RKO (cell line): ENCODE results near the gene TBC1D14.

Source experiments
- DNase-seq: peaks from one replicate; pipeline ENCODE4 v3.0.0-alpha.2; 2016; ENCODE audit warnings: low spot score

TBC1D14 gene

DNA sequence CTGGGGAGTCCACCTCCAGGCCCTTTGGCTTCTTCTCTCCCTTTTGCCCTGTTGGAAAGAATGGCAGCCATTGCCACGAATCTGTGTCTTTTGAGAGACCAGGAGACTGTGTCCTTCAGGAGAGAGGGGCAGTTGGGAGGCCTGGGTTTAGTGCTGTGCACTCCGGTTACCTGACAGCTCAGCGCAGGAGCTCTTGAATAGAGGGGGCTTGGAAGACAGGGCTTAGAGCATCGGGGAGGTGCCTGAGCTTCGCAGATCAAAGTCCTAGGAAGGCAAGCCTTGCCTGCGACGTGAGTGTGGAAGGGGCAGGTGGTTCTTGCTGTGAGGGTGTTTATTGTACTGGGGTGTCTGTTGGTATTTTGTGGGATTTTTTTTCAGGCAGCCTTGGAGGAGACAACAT, 91.6 kb downstream of the TBC1D14 start:
- no peak for DNase-seq

DNA sequence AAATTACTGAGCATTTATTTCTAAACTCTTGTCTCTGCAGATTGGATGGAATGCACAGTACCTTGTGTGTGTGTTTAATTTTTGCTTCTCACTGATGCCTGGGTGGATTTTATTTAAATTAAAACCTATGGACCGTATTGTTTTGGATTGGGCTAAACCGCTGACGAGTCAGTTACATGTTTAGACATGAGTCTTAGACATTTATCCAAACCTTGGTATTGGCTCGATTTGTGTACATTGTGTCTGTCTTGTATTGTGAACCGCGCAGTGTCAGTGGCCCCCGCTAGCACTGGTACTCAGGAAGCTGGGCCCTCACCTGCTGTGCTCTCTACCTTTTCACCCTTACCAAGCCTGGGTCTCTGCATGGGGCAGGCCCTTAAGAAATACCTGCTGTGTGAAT, 92.7 kb downstream of the TBC1D14 start:
- no peak for DNase-seq

DNA sequence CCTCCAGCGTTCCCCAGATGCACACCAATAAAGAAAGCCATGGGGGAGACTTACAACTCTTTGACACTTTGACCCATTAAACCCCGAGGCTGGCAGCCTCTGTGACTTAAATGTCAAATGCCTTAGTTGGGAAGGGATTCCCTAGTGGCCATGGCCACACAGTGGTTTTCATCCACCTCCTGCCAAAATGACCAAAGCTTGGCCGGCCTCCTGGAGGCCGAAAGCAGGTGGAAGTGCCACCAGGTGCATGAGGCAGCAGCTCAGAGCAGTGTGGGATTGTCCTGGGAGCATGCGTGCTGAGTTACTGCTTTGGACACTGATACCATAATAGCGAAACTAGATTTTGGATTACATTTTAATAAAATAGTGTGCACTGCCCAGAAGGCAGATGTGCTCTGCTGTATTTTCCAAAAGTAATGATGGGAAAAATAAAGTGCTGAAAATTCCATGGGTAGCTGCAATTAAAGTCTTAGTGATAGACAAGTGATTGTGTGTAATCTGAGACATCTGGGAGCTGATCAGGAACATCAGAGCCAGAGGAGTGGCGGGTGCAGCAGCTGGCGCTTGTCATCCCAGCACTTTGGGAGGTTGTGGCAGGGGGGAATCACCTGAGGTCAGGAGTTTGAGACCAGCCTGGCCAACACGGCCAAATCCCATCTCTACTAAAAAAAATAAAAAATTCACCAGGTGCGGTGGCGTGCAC, 93.7 kb downstream of the TBC1D14 start:
- DNase-seq, result no peak

DNA sequence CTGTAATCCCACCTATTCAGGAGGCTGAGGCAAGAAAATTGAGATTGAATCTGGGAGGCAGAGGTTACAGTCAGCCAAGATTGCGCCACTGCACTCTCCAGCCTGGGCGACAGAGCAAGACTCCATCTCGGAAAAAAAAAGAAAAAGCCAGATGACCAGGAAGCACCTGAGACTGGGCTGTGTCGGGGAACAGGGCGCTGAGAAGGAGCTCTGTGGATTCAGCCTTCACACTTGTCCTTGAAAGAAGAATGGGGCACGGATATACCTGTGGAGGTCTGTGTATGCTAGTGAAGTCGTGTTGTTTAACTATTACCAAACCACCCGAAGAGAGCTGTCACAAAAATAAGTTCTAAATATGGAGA, 94.2 kb downstream of the TBC1D14 start:
- no peak for DNase-seq

DNA sequence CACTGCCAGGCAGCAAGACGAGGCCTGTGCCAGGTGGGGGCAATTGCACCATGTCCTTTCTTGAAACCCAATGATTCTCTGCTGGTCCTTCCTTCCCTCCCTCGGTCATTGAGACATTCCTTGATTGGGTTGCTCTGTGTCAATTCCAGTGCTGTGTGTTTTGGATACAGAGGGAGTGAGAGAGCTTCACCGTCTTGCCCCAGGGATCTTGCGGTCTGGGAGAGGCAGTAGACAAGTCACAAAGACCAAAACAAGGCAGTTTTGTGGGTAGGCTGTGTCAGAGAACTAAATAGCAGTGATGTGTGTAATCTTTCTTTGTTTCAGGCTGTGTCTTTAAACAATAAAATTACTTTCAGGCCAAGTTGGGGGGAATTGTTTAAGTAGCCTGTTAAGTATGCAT, 94.7 kb downstream of the TBC1D14 start:
- no peak for DNase-seq

DNA sequence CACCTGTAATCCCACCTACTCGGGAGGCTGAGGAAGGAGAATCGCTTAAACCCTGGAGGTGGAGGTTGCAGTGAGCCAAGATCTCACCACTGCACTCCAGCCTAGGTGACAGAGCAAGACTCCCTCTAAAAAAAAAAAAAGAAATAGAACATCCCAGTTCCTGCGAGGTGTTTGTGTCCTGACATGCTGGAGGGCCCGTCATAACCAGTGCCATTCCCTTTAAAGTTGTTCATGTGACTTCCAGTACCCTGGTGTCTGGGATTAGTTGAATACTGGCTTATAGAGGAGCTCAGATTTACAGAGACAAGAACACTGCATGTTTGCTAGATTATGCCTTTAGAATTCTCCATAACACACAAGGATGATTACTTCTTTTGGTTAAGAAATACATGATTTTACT, 95.9 kb downstream of the TBC1D14 start:
- DNase-seq, result no peak

DNA sequence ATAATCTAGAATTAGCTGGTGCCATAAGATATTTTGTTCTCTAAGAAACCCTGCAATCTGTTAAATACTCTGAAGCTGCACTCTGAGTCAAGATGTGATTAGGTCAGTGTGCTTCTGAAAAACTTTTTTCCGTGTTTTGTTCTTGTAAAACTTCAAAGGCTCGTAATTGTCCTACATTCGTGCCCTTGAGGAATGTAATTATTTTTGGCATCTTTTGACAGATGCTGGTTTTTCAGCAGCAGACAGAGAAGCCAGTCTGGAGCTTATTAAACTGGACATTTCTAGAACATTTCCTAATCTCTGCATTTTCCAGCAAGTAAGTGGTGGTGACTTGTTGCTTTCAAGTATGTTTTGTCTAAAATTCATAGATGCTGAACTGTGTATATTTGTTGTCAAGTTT, 96.8 kb downstream of the TBC1D14 start:
- no peak for DNase-seq

DNA sequence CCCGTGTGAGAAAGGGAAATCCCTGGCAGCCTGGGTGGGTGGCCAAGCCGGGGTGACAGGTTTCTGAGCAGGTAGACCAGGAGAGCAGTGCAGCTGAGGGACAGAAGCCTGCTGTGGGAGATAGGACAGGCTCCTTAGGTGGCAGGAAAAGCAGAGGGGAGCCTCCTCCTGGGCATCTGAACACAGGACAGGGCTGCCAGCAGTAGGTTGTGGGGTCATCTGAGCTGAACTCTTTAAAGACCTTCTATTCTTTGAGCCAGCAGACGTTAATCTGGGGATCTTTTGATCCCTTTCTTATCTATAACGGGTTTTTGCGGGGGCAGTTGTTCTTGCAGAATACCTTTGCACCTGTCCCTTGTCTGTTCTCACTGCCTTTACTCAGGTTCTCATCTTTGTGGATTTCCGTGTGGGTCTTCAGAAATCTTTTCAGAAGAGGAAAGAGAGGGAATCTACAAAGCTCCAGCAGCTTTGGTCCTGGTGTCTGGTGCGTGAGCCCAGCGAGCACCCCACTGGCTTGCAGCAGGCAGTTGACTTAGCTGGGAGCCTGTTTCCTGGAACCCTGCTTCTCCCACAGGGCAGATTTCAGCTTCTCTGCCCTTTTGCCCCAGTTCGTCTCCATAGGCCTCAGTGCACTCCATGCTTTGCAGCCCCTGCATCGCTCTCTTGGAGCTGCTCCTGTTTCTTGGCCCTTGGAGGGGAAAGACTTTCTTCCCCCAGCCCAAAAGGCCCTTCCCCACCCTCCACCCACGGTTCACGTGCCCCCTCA, 97.7 kb downstream of the TBC1D14 start:
- no peak for DNase-seq

DNA sequence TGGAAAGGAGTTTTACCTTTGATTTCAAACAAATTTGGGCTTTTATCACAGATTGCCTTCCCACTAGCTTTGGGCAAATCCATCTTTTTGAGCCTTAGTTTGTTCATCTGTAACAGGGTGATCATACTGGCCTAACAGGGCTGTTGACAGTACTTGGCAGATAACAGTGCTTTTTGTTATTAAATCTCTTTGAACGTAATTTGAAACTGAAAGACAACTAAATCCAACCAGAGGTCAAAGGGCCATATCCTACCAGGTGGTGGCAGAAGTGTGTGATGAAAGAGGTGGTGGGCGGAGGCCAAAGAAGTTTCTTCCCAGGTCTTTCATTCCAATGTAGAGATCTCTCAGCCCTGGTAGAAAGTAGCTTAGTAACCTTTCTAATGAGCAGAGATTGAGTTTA, 98.3 kb downstream of the TBC1D14 start:
- no peak for DNase-seq

DNA sequence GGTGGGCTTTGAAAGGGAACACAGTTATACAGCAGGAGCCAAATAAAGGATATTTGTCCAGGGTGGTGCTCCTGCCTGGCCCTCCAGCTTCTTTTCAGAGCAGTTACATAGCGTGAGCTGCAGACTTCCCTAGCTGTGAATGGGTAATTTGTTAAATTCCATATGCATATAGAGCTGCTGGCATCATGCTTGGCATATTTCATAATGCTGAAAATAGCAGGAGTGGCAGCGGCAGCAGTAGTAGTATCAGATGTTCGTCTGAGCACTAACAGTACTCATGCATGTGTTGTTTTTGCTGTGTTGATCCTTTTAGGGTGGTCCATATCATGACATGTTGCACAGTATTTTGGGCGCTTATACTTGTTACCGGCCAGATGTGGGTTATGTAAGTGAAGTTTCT, 99.9 kb downstream of the TBC1D14 start:
- no peak for DNase-seq

DNA sequence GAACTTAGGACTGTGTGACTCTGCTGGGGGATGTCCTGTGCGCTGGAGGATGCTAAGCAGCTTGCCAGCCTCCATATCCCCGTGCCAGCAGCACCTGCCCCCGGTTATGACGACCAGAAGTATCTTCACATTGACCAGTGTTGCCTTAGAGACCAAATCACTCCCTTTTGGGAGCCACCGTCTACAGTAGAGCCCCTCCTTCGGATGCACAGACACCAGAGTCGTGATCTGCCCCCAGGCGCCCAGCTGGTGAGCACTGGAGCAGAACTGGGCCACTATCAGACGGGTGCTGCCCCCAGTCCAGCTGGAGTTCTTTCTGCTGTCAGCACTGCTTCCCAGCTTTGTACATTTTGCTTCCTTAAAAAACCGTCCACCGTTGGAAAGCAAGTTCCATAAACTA, 103.5 kb downstream of the TBC1D14 start:
- DNase-seq, result no peak

DNA sequence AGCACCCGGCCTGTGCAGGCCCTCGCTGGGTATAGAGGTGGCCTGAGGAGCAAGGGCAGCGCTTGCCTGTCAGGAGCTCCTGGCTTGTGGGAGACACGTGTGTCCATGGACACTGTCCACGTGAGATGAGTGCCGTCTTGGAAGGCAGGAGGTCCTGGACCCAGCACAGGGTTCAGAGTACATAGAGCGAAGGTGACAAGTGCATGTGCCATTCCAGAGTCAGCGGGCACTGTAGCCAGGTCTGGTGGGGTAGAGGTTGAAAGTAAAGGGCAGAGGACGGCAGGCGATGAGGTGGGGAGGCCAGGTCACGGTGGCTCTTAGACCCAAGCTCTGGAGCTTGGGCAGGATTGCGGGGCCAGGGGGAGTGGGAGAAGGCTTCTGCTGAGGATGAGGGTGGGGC, 105.2 kb downstream of the TBC1D14 start:
- DNase-seq, result no peak

DNA sequence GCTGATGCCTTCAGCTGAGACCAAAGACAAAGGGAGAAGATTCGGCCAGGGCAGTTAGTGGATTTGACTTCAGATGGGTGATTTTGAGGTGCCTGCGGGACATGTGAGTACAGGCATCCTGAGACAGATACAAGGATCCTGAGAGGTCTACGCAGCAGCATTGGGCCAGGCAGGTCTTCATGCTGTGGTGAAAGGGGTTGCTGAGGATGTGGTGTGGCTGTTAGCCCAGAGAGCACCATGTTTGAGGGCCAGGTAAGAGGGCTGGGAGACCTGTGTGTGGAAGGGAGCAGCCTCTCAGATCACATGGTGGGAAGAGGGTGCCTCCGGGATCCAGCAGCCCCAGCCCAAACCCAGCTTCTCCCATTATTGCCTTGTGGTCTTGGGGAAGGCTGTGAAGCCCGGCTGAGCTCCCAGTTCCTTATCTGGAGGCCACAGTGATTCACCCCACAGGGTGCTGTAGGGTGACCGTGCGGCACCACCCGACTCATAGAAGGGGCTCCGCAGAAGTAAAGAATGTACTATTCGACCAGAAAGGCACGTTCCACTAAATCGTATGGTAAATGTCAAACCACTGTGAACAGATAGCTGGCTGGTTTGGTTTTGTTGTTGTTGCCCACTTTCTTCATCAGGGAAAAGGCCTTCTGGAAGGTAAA, 105.9 kb downstream of the TBC1D14 start:
- no peak for DNase-seq

DNA sequence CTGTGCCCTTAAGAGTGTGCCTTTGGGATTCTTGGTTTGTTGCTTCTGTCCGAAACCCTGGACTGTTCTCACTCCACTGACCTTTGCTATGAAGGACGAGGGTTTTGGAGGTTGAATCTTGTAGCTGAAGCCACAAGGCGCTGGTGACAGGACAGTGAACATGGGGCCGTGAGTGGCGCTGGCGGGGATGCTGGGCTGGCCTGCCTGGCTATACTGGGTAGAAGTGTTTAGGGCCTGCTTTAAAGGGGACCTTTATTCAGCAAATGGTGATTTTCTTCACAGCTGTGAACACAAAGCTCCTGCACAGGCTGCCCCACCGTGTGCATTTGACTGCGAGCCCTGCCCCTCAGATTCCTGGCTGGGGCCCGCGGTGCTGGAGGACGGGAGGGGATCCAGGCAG, 106.5 kb downstream of the TBC1D14 start:
- no peak for DNase-seq

DNA sequence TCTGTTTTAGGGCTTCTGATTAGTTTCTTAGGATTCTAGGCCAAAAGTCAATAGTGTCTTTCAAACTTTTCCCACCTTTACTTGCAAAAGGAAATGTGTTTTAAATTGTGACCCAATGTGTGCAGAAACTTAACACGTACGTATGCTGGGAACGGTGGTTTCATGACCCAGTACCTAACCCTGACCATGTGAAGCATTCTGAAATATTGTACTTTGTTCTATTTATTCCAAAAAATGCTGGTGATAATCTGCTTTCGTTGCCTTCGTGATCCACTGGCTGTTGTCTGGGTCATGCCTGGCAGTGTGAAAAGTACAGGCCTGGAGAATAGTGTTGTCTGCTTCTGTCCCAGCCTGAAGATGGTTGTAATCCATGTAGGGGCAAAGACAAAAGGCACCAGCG, 106.9 kb downstream of the TBC1D14 start:
- DNase-seq, result no peak

DNA sequence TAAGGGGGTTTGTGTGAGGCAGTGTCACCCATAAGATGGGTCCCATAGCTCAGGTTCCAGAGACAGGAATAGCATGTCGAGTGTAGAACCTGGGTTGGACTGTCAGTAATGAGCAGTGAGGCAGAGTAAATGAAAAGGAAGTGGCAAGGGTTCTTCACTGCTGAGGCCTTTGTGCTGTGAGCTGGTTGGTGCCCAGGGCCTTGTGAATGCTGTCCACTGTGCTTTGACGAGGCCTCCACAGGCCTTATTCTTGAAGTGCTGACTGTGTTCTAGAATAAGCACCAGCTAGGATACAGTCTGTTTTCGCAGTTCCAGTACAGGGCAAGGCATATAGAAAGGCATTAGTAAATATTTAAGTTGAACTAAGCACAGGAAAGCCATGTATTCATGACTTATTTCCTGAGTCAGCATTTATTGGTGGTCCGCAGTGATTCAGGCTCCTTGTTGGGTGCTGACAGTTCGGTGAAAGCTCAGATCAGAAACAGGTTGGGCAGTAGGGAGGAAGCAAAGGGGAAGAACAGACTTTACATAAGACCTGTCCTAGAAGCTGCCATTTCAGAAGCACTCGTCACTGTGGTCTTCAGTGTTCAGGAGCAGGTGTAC, 107.9 kb downstream of the TBC1D14 start:
- DNase-seq, result no peak

DNA sequence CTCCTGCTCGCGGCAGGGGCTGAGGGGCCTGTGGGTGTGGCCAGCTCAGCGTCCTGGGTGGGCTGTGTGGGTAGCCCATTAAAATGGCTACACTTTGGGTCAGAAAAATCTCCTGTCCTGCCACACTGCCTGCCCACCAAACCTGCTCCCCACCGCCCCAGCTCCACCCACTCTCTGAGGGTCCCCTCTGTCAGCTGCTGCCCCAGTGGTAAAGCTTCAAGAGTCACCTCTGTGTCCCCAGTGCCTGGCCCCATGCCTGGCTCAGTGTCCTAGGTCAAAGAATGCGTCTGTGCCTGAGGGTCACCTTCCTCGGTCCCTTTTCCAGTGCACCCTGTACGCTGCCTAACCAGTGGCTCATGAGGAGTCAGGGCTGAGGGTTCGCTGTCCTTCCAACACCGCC, 108.7 kb downstream of the TBC1D14 start:
- no peak for DNase-seq

DNA sequence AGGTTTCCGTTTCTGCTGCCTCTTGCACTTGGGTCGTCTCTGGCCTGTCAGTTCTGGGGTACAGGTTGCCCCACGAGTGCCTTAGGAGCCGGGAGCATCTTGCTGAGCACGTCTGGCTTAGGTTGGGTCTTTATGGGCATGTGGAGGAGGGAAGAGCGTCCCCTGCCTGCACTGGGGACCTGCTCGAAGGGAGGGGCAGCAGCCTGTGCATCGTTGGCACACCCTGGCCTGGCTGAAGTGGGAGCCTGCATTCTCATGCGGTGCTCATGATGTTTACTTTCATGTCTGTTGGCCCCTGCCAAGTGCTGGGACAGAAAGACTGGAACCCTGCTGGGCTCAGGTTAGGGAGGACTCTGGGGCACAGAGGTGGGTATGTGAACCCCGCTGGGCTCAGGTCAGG, 109.7 kb downstream of the TBC1D14 start:
- DNase-seq, result no peak

DNA sequence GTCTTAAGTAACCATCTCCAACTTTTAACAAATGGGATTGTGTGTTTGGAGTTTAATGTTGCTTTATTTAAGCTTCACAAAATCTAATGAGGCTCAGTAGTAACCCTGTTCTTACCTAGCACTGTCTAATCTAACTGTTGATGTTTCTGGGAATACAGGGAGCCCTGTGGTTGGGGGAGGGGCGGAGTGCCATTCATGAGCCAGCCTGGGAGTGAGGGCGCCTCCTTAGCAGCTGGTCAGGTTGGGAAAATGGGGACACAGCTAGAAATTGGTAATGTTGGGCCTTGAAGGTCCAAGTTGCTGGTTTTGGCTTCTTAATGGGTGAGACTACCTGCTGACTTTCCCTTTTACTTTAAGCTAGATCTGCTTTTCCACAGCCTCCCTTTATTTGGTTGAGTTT, 110.7 kb downstream of the TBC1D14 start:
- DNase-seq, result no peak

DNA sequence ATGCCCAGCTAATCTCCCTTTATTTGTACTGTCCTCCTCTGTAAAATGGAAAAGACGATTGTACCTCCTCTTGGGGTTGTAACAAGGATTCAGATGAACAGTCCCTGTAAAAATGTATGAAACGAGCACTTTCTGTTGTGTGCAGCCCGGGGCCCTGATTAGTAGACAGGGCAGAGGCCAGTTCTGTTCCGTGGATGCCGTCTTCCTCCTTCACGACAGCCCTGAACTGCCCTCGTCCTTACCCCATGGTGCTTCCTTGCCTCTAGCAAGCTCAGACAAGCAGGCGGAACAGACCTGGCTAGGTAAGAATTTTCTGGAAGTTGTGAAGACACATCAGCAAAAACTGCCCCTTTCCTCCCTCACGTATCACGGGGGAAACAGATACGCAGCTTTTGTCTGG, 111.2 kb downstream of the TBC1D14 start:
- DNase-seq, result no peak

DNA sequence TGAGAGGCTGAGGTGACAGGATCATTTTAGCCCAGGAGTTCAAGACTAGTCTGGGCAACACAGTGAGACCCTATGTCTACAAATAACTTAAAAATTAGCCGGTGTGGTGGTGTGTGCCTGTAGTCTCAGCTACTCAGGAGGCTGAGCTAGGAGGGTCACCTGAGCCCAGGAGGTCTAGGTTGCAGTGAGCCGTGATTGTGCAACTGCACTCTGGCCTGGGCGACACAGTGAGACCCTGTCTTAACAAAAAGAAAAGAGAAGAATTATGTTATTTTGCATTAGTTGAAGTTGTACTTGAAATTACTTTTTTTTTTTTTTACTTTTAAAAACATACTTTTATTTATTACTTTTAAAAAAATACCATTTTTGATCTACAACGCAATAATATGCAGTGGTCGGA, 111.7 kb downstream of the TBC1D14 start:
- DNase-seq, result no peak

DNA sequence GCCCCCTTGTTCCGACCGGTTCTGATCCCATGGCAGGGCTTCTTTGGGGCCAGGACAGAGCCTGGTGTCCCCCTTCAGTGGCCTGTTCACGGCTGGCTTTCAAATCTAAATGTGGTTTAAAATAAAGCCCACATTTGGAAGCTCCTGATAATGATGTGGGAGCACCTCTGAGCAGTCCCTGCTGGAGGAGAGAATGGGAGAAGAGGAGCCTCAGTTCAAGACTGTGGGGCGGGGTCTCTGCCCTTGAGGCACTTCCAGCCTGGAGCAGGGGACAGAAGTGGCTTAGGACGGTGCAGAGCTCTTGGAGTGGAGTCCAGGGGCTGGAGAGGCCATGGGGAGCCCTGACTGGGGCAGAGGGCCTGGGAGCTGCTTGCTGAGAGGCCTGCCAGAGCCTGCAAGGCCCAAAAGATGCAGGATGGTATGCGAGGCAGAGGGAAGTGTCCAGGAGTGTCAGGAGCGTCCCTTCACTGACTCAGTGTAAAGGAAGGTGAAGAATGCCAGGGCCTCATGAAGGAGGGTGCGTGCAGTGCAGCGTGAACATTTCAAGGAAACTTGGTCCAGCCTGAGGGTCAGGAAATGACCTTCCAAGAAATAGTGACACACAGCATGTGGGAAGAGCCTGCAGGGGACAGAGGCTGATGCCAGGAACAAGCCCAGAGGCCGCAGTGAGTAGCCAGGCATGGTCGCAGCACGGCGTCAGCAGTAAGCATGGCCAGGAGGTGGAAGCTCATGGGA, 112.5 kb downstream of the TBC1D14 start:
- DNase-seq, result no peak
